VCaP (cell line): ENCODE data around the gene TICAM1.
"Not testable (repeated sequence)": the region's sequence is repeated elsewhere in the genome, so short reads cannot be mapped to it uniquely, and the experiment has no call there.

Experiments
- H3K27ac ChIP-seq: fragments of 450-650 bp; 2 replicates; pipeline ENCODE4 v1.5.1; 2017
- TF ChIP-seq, protein P1 (sequence below): fragments of 450-650 bp; conservative IDR thresholded peaks from 2 replicates; pipeline ENCODE4 v1.5.1; 2017; ENCODE audit warnings: mild to moderate bottlenecking, moderate library complexity

TICAM1 gene

DNA sequence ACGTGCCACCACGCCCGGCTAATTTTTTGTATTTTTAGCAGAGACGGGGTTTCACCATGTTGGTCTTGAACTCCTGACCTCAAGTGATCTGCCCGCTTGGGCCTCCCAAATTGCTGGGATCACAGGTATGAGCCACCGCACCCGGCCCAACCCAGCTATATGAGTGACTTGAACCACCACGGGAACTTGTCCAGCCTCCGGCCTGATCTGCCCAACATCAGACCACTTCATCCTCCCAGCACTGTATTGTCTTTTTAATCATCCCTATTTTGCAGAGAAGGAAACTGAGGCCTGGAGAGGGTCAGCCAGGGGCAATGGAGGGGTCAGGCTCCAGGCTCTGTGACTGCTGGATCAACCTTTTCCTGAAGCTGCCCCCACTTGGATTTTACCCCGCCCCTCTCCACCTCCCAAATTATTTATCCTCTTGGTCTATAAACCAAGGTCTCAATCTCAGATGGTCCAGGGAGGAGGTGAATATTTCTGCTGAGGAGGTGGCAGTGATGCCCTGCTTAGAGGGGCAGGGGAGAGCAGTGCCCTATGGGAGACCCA lies 36.8 kb upstream of the TICAM1 start:
- H3K27ac ChIP-seq = peak overlapping the region; percentile 60; the same call in 1 of the 2 replicates
- TF ChIP-seq, protein P1, sequence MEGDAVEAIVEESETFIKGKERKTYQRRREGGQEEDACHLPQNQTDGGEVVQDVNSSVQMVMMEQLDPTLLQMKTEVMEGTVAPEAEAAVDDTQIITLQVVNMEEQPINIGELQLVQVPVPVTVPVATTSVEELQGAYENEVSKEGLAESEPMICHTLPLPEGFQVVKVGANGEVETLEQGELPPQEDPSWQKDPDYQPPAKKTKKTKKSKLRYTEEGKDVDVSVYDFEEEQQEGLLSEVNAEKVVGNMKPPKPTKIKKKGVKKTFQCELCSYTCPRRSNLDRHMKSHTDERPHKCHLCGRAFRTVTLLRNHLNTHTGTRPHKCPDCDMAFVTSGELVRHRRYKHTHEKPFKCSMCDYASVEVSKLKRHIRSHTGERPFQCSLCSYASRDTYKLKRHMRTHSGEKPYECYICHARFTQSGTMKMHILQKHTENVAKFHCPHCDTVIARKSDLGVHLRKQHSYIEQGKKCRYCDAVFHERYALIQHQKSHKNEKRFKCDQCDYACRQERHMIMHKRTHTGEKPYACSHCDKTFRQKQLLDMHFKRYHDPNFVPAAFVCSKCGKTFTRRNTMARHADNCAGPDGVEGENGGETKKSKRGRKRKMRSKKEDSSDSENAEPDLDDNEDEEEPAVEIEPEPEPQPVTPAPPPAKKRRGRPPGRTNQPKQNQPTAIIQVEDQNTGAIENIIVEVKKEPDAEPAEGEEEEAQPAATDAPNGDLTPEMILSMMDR = no peak

DNA sequence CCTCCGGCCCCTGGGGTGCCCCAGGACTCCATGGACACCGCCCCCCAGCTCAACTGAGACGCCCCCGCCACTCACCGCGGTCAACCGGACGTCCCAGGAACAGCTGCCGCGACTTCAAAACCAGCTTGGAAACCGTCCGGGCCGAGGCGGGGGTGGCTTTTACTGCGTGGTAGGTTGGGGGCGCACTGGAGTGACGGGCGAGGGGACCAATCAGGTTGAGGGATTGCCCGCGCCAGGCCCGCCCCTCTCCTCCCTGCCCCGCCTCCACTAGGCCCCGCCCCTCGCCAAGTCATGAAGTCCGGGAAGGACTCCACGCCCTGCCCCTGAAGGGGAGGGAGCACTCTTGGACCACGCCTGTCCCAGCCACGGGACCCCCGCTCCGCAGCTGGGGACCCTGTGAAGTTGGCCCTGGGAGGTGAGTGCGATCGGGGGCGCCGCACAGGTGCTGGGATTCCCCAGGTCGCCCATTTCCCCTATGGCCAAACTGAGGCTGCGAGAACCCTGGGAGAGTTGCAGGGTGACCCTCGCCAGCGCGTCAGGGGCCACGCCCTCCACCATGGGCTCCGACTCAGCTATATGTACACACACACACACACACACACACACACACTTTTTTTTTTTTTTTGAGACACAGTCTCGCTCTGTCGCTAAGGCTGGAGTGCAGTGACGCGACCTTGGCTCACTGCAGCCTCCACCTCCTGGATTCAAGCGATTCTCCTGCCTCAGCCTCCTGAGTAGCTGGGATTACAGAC lies 36.2 kb upstream of the TICAM1 start, which contains the start of gene PLIN3:
PLIN3 (minus strand) TSS at position 134 of the 752 bp plus-strand sequence. CDS start 6,273 bp downstream, outside the sequence.
- peak within 1 kb of the TSS; percentile 60; the same call in 1 of the 2 replicates for H3K27ac ChIP-seq
- TF ChIP-seq, protein P1 = no peak

DNA sequence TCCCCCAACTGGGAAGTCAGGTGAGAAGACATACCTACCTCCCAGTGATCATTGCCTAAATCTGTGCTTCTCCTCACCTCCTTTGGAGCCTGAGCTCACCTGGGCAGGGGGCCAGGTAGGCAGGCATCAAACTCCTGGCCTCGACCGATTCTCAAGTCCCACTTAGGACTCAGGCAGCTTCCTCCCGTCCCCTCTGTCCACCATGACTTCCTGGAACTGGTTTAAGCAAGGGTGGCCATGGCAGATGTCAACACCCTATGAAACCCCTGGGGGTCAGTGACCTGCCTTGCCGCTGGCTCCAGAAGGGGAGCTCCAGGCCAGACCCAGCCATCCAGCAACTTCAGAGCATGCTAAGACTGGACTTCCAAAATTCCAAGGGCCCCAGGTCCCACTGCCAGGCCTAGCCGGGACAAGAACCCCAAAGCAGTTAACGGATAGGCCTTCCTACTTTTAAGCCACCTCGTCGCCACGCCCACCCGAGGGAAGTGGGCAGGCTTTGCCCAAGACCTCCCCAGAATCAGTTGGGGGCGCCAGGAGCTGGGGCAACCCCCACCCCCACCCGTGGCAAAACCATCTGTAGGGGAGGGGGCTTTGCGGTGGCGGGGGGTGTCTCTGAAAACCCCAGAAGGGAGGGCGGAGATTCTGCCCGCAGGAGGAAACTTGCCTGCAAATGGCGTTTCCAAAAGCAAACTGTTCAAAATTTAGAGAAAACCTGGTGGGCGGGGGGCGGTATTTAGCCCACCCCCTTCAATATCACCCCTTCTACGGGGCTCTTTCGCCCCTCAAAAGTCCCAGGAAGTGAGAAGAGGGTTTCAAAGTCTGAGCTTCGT lies 35.3 kb upstream of the TICAM1 start:
- TF ChIP-seq, protein P1 = no peak
- H3K27ac ChIP-seq = peak overlapping the region; percentile 60; the same call in 1 of the 2 replicates

DNA sequence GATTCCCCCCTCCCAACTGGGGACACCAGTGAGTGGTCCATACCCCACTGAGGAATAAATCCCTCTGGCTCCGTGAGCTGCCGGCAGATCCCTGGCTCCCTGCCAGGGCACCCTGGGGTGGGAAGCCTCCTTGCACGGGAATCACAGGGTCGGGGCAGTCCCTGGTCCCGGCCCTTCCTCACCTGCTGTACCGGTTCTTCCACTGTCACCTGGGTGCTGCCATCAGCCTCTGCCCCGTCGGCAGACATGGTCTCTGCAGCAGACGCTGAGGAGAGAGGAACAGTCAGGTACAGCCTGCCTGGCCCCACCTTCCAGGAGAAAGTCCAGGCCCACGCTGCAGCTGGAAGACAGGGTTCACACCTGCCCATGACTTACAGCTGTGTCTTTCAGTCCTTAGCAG lies 29.6 kb upstream of the TICAM1 start:
- peak overlapping the region; percentile 79 for H3K27ac ChIP-seq

DNA sequence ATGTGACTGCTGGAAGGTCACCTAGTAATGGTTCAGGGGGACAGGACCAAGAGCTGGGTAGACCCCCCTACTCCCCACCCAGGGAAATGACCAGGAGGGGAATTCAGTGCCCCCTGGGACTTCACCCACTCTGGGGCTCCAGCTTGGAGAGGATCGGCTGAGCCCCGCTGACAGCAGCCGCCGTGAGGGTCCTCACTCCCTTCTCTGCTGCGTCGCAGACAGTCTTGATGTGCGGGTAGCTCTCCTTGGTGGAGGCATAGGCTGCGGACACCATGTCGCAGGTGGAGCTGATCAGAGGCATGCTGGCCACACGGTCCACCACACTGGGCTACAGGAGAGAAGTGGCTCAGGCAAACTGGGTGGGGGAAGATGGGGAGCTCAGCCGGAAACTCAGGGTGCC lies 28.2 kb upstream of the TICAM1 start:
- TF ChIP-seq, protein P1 = no peak
- H3K27ac ChIP-seq = peak overlapping the region; percentile 79; the same call in 1 of the 2 replicates

More for the DNA sequence above, 29.6 kb upstream of the TICAM1 start:
- TF ChIP-seq, protein P1 = no peak

DNA sequence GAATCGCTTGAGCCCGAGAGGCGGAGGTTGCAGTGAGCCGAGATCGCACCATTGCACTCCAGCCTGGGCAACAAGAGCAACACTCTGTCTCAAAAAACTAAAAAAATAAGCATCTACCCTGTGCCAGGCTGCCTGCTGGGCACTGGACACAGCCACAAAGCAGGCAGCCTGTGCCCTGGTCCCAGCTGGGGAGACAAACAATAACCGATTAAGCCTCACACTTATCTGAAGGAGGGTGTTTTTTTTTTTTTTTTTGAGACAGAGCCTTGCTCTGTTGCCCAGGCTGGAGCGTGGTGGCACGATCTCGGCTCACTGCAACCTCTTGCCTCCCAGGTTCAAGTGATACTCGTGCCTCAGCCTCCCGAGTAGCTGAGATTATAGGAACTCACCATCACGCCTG lies 25.0 kb upstream of the TICAM1 start:
- H3K27ac ChIP-seq = not testable (repeated sequence)

DNA sequence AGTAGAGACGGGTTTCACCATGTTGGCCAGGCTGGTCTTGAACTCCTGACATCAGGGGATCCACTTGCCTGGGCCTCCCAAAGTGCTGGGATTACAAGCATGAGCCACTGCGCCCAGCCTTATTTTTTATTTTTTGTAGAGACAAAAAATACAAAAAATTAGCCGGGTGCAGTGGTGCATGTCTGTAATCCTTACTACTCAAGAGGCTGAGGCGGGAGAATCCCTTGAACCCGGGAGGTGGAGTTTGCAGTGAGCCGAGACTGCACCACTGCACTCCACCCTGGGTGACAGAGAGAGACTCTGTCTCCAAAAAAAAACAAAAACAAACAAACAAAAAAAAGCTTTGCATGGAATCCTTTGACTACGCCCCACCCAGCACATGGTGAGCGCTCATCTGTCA lies 22.0 kb upstream of the TICAM1 start:
- not testable (repeated sequence) for H3K27ac ChIP-seq

DNA sequence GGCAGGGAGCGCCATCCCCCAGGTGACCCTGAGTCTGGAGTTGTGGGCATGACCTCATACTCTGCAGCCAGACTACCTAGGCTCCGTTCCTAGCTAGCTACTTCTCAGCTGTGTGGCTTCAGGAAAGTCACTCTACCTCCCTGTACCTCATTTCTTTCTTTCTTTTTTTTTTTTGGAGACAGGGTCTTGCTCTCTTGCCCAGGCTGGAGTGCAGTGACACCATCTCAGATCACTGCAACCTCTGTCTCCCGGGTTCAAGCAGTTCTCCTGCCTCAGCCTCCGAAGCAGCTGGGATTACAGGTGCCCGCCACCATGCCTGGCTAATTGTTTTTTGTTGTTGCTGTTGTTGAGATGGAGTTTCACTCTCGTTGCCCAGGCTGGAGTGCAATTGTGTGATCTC lies 21.0 kb upstream of the TICAM1 start:
- TF ChIP-seq, protein P1 = no peak
- H3K27ac ChIP-seq = no peak overlapping the region
